ENCODE measurements around the gene HIGD1A.
A peak's percentile ranks its signal among the peaks of the same experiment; 100 is the strongest.

Gene HIGD1A

DNA sequence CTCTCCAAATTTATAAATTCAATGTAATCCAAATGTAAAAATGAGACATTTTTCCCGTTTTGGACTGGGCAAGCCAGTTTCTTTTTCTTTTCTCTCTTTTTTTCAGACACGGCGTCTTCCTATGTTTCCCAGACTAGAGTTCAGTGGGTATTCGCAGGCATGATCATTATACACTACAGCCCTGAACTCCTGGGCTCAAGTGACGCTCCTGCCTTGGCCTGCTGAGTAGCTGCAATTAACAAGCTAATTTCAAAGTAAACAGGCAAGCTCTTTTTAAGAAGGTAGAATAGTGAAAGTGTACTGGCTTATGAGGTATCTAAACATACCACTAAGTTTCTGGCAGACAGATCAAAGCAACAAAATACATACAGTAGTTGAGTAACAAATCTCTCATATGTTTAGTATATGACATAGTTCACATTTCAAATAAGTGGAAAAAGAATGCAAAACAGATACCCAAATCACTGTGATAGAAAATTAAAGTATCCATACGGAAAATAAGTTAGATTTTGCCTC is 13.5 kb downstream of the HIGD1A start:
- H3K4me3 ChIP-seq (ENCODE audit: low read depth, low read length): no peak overlapping the region
- TF ChIP-seq, protein P1, sequence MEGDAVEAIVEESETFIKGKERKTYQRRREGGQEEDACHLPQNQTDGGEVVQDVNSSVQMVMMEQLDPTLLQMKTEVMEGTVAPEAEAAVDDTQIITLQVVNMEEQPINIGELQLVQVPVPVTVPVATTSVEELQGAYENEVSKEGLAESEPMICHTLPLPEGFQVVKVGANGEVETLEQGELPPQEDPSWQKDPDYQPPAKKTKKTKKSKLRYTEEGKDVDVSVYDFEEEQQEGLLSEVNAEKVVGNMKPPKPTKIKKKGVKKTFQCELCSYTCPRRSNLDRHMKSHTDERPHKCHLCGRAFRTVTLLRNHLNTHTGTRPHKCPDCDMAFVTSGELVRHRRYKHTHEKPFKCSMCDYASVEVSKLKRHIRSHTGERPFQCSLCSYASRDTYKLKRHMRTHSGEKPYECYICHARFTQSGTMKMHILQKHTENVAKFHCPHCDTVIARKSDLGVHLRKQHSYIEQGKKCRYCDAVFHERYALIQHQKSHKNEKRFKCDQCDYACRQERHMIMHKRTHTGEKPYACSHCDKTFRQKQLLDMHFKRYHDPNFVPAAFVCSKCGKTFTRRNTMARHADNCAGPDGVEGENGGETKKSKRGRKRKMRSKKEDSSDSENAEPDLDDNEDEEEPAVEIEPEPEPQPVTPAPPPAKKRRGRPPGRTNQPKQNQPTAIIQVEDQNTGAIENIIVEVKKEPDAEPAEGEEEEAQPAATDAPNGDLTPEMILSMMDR (IDR thresholded peaks at IDR 0.05; ENCODE audit: control insufficient read depth, extremely low read depth, insufficient read depth): no peak
- DNase-seq (ENCODE audit: low read depth): no peak

DNA sequence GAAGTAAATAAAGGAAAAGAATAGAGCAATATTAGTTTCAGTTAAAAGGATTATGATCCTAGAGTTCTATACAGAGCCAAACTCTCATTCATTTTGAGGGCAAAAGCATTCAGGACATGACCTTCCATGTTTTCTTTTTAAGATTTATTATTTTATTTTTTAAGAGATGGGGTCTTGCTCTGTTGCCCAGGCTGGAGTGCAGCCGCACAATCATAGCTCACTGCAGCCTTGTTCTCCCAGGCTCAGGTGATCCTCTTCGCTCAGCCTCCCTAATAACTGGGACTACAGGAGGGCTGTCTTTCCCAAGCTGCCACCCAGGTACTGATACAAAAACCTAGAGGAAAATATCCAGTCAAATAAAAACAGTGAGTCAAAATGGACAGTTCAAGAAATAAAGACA is 17.7 kb downstream of the HIGD1A start:
- DNase-seq (ENCODE audit: low read depth): no peak
- TF ChIP-seq, protein P1 (IDR thresholded peaks at IDR 0.05; ENCODE audit: control insufficient read depth, extremely low read depth, insufficient read depth): no peak
- H3K4me3 ChIP-seq (ENCODE audit: low read depth, low read length): no peak overlapping the region

DNA sequence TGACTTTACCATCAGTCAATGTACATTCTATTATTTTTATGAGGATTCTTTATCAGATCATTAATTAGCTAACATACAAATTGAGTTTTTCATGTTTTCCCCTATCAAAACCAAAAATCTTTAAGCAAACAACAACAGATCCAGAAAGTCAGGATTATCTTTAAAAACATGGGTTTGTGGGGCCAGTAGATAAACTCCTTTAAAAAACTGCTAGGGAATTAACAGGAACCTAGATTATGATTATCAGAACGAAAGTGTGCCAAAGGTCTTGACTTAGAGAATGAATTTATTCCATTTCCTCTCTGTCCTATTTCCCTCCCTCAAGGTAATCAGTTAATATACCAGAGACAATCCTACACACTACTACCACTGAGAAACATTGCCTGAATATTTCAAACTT is 18.1 kb downstream of the HIGD1A start:
- TF ChIP-seq, protein P1 (IDR thresholded peaks at IDR 0.05; ENCODE audit: control insufficient read depth, extremely low read depth, insufficient read depth): no peak
- DNase-seq (ENCODE audit: low read depth): no peak
- no peak overlapping the region for H3K4me3 ChIP-seq (ENCODE audit: low read depth, low read length)

DNA sequence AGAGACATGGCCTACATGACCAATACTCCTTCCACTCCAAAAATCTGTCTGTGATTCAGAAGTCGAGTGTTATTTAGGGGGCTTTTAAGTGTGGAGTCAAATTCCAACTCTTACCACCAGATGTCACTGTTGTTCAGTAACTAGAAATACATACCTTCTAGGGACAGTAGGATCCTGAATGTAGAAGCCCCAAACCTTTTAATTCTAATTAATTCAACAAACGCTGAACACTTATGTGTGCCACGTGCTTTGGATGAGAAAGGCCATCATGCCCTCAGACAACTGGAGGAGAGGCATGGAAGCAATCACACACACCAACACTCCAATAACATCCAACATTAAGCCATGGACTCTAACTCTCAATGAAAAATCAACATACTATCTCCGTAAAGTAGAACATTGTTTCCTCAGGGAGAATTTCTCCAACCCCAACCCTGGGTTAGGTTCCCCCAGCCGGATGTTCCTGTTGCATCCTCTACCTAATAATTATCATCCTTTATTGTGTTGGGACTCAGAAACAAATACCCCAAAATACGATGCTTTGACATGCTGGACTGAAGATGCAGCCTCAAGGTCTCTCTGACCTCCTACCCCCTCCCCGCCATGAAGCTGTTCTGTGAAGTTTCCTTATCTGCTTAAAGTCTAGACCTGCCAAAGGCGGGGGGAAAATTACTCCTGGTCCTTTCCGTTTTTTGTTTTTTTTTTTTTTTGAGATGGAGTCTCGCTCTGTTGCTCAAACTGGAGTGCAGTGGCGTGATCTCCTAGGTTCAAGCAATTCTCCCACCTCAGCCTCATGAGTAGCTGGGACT is 23.2 kb downstream of the HIGD1A start:
- H3K4me3 ChIP-seq (ENCODE audit: low read depth, low read length): no peak overlapping the region
- no peak for DNase-seq (ENCODE audit: low read depth)
- TF ChIP-seq, protein P1 (IDR thresholded peaks at IDR 0.05; ENCODE audit: control insufficient read depth, extremely low read depth, insufficient read depth): peak; percentile 62

DNA sequence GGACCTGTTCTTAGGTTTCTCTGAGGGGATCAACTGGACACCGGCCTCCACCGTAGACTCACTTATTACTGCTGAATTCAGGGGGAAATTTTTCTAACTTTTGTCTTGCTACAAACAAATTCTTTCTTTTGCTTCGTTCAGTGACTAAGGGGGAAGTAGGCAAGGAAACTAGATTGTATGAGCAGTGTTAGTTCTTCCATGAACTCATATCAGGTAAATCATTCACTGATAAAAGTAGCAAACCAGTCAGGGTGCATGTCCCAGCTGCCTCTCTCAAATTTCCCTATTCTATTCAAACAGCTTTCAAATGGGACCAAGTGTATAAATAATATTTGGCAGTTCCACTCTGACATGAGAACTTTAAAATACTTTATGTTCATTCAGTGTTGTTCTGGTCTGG is 23.9 kb downstream of the HIGD1A start:
- no peak for DNase-seq (ENCODE audit: low read depth)
- TF ChIP-seq, protein P1 (IDR thresholded peaks at IDR 0.05; ENCODE audit: control insufficient read depth, extremely low read depth, insufficient read depth): no peak

DNA sequence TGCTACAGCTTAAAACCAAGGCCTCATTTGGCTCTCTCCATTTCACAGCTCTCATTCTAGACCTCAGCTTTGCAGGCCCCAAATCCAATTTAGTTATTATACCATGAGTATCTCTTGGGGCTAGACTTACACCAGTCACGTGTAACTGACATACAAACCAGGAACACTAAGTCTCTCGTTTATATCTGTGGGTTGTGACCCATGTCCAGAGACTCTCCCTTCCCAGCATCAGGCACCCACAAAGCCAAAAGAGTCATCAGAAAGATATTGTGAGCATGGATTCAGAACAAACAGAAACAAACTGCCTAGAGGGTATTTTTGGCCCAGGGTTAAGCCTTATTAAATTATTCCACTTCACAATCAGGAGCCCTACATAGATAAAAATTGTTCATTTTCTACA is 25.6 kb downstream of the HIGD1A start:
- no peak for DNase-seq (ENCODE audit: low read depth)
- TF ChIP-seq, protein P1 (IDR thresholded peaks at IDR 0.05; ENCODE audit: control insufficient read depth, extremely low read depth, insufficient read depth): no peak
- no peak overlapping the region for H3K4me3 ChIP-seq (ENCODE audit: low read depth, low read length)

More for the DNA sequence above, 23.9 kb downstream of the HIGD1A start:
- no peak overlapping the region for H3K4me3 ChIP-seq (ENCODE audit: low read depth, low read length)

DNA sequence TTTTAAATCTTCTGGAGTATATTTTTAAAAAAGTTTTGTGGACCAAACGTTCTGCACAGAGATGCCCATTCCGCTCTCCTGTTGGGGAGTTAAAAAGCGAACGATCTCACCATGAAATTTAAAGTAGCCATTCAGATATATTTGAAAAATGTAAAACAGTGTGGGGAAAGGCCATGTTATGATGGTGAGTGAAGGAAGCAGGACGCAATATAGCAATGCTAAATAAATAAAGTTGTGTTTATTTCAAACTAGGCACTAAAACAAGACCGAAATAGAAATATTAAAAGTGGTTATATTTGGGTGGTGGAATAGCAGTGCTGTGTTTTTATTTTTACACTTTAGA is 30.9 kb downstream of the HIGD1A start:
- TF ChIP-seq, protein P1 (IDR thresholded peaks at IDR 0.05; ENCODE audit: control insufficient read depth, extremely low read depth, insufficient read depth): no peak
- no peak overlapping the region for H3K4me3 ChIP-seq (ENCODE audit: low read depth, low read length)
- no peak for DNase-seq (ENCODE audit: low read depth)
